Fibroblast of skin of right quadriceps (primary cell): ENCODE data around the gene NELL1.

Experiments
- DNase-seq: peaks from one replicate; pipeline ENCODE4 v3.0.0-alpha.2; 2013

The NELL1 gene

GRCh38 chr11:20668844-20669819, at the start of gene NELL1:
Gene NELL1 (plus strand): TSS chr11:20669586.
- DNase-seq = no peak

GRCh38 chr11:20620988-20621387, 48.4 kb upstream of the NELL1 start:
- no peak for DNase-seq

- no peak for DNase-seq
These were observed 47.7 kb upstream of the NELL1 start for GRCh38 chr11:20621679-20622078.

- no peak for DNase-seq
These were observed 46.1 kb upstream of the NELL1 start for GRCh38 chr11:20623252-20623651.

DNA sequence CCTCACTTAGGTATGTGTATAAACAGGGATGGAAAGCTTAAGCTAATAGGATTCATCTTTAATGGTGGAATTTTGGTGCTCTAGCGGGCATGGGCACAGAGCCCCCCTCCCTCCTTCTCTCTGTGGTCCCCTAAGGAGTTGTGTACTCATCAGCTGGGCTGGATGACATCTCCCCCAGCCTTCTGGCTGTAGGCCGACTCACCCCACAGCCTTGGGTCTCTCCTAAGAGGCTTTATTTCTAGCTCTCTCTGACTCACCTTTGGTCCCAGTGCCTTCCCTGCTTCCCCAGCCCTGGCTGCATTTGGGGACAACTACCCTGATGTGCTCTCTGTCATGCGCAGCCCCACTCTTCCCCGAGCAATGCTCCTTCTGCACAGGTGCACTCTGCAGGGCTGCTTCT, 43.1 kb upstream of the NELL1 start:
- DNase-seq = no peak

GRCh38 chr11:20627026-20627425, 42.4 kb upstream of the NELL1 start:
- DNase-seq = no peak

DNA sequence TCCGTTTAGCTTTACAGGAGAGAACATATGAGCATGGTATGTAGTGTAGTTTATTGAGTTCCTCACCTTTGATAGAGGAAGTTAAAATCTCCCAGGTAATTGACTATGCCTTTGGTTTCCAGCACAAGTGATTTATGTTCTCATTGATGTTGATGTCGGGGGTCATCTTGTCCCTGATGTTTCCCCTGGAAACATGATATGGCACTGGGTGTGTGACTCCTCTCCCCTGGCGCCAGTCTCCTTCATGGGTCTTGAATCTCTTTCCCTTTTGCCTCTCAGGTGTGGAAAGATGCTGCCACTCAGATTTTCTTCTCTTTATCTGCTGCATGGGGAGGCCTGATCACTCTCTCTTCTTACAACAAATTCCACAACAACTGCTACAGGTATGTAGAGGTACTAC, 41.7 kb upstream of the NELL1 start:
- DNase-seq = no peak

DNA sequence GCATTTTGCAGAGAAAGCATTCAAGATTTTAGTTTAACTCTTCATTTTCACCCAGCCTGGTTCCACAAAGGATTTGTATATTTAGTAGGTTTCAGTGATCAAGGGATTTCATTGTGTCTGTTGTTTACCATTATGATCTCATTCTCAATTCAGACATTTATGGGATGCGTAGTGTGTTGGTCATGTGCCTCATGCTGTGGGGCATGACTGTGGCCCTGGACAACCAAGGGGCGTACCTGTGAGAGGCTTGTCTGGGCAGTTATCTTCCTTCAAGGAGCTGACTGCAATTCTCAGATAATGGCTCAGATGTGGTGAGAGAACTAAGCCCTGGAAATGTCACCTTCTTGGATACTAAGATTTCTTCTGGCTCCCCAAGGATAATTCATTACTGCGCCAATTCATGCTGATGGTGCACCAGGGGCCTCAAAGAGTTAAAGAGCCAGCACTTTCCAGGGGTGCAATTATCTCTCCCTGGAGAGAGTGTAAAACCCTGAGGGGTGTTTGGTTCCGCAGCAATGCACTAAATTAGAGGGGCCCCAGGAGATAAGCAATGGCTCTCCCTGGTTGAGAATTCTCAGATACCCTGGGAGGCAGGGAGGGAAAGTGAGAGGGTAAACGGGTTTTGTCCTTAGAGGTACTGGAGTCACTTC, 37.7 kb upstream of the NELL1 start:
- no peak for DNase-seq

DNA sequence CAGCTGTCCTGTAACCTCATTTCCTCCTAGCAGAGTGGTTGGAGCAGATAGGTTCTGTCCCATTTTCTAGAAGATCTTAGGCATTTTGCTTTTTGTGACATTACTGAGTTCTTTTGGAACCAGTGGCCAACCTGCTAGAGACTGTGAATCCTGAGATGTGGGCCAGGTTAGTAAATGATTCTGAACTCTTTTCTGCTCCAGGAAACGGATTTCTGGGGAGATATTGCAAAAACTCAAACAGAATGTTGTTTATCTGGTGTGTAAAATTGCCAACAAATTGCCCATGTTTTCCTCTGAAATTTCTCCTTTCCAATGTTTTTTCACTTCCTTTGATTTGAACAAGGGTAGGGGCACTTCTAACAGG, 37.2 kb upstream of the NELL1 start:
- no peak for DNase-seq

DNA sequence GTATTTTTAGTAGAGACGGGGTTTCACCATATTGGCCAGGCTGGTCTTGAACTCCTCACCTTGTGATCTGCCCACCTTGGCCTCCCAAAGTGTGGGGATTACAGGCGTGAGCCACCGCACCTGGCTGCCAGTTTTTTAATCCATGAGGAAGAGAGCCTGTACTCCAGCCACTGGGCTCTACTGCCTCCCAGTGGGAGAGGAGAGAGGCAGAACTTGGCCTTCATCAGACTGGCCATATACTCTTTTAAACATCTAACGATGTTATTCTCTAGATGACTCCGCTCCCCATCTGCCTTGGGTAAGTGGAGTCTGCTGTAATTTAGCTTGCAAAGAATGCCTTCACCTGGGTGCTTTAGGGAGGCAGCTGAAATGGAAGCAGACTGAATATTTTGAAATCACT, 35.3 kb upstream of the NELL1 start:
- DNase-seq = no peak

GRCh38 chr11:20634781-20635180, 34.6 kb upstream of the NELL1 start:
- no peak for DNase-seq

- DNase-seq = no peak
These were observed 31.3 kb upstream of the NELL1 start for GRCh38 chr11:20638074-20638473.

DNA sequence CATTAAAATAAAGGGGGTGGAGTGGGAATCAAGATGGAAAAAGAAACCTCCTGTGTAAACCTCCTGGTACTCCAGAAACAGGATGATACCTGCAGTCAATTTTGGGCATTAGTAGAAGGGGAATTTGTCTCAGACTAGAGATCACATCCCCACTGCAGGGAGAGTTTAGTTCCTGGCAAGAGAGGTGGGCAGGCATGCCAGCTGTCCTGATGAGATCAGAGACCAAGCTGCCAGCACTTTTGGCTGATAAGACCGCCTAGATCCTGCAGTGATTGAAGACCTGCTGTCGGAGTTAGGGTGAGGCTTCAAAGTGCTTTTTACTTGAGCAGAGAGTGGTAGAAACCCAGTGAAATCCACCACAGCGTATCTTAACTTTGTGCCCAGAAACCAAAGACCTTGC, 29.7 kb upstream of the NELL1 start:
- no peak for DNase-seq

DNA sequence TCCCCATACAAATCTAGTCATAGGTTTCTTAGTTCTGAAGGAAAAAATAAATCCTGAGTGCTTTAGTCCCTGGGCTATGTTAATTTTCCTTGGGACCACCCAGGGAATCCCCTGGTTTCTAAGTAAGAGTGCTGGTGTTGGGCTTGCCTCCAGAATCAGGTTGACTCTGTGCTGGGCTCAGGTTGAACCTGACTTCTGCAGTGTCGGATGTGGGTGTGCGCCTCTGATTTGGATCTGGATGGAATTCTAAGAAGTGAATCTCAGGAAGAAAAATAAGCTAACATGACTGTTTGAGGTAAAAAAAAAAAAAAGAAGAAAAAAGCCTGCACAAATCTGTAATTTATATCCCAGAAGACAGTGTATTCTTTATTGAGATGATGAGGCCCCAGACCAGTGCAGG, 29.0 kb upstream of the NELL1 start:
- DNase-seq = no peak

DNA sequence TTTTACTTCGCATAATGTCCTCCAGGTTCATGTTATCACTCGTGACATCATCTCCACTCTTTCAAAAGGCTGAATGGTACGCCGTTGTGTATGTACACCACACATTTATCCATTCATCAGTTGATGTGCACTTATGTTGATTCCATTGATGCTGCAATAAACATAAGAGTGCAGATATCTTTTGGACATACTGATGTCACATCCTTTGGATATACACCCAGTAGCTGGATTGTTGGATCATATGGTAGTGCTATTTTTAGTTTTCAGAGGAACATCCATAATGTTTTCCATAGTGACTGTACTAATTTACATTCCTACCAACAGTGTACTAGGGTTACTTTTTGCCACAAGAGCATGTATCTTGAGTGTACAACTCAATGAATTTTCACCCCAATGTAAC, 25.0 kb upstream of the NELL1 start:
- DNase-seq = no peak

DNA sequence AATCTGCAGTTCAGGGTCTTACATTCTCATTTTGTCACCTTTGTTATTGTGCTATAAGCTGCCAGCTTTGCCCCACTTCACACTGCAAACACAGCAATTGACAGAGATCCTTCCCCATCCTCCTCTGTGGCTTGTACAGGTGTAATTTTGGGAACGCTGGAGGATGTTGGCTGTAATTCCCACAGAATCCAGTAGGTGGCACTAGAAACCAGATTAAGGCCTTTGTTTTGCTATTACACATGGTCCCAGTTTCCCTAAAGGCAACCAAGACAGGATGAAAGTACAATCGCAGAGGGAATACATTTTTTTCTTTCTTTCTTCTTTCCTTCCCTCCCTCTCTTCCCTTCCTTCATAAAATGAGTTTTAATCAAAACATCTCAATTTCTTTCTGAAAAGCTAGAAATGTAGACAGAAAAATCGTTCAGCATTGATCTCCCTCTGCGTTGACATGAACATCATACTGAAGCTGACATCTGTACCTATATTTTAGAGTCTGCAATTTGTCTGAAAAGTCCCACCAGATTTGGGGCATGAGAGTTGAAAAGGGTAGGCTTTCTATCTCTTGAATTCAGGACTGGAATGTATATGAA, 21.3 kb upstream of the NELL1 start:
- DNase-seq = peak; percentile 40

DNA sequence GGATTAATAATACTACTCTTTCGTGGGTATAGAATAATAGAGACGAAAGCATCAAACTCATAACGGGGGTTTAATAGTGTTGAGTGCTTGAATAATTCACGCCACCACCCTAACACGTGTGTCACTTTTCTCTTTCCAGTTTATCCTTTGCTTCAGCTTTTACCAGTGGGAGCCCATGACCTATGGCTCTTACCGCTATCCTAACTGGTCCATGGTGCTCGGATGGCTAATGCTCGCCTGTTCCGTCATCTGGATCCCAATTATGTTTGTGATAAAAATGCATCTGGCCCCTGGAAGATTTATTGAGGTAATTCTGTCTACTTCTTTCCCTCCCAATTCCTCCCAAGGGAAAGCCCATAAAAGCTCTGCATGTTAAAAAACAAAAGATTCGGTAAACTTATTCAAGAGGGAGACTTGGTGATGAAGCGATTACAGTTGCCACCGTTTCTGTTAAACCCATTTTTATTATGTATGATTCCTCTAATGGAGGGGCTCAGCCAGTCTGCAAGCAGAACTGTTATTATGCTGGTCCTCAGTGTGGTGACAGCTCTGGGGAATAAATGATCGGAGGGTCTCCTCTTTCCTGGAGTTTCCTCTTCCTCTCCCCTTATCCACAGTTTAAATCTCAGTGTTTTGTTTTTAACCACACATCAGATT, 17.1 kb upstream of the NELL1 start:
- no peak for DNase-seq

DNA sequence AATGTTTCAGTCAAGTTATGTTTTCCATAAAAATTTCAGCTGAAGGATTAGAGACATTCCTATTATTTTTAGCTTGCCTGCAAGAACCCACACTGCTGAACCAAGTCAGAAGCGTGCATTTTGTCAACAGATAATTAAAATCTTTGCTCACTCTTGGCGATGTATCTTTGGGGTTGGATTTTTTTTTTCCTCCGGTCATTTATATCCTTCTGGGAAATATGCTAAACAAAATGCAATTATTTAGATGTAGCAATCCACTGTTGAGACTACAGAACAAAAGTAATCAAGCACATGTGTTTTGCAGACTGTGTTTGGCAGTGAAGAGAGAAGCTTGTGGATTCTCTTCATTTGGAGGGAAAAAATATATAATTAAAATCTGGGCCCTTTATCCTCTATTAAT, 15.3 kb upstream of the NELL1 start:
- DNase-seq = no peak

DNA sequence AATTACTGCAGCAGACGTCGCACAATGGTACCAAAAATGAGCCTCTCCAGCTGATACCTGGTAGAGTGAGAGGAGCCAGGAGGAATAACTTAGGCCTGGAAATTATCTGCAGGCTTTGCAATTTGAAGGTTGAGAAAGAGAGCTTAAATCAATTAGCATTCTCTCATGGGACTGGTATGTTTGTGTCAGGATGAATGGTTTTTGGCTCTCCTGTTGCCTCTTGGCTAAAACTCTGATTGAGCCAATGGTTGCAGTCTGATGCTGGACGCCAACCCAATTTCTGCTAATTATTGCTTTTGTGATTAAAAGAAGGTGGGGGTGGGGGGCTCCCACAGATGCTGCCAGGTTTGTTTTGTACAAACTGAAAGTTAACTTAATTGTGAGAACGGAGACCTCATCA, 12.5 kb upstream of the NELL1 start:
- DNase-seq = no peak

GRCh38 chr11:20658135-20658534, 11.3 kb upstream of the NELL1 start:
- no peak for DNase-seq

DNA sequence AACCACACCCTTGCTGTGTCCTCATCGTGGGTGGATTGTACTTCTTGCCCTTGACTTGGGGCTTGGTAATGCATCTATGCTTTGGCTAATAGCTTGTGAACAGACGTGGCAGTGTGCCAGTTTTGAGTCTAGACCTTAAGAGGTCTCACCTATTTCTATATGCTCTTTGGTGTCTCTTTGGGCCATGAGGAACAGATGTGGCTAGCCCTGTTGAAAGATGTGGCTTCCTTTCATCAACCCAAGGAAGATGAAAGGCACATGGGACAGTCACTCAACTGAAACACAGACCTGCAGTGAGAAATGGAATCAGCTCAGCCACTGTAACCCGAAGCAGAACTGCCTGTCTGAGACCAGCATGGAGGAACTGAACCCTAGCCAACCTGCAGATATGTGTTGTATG, 7.9 kb upstream of the NELL1 start:
- no peak for DNase-seq

DNA sequence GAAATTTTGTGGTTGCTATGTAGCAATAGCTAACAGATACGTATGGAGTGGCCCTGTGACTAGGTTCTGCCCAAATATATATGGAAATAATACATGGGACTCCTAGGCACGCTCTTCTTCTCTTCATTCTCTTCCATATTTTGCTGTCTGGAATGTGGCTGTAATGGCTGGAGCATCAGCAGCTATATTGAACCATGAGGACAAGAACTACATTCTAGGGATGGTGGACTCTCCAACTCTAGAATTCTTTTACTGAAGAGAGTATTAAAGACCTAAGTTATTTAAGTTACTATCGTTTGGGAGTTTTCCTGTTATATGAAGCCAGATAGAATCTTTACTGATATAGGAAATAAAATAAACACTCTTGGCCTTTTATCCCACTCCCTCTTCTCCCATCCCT, 7.5 kb upstream of the NELL1 start:
- no peak for DNase-seq

GRCh38 chr11:20668131-20668809, 1.1 kb upstream of the NELL1 start:
- no peak for DNase-seq
